ENCODE data around the gene CEP97.
"Not testable (repeated sequence)": the region's sequence is repeated elsewhere in the genome, so short reads cannot be mapped to it uniquely, and the experiment has no call there.

Gene CEP97

DNA sequence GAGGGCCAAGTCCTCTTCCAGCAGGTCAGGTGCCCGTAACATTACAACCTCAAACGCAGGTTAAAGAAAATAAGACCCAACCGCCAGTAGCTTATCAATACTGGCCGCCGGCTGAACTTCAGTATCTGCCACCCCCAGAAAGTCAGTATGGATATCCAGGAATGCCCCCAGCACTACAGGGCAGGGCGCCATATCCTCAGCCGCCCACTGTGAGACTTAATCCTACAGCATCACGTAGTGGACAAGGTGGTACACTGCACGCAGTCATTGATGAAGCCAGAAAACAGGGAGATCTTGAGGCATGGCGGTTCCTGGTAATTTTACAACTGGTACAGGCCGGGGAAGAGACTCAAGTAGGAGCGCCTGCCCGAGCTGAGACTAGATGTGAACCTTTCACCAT, 30.9 kb upstream of the CEP97 start:
- H3K27ac Mint-ChIP-seq; H3K4me3 Mint-ChIP-seq; H3K9me3 Mint-ChIP-seq; H3K27me3 Mint-ChIP-seq; H3K36me3 Mint-ChIP-seq (ENCODE audit: low read depth): not testable (repeated sequence)
- H3K4me1 Mint-ChIP-seq (ENCODE audit: low read depth): peaks cover 13% of the 10 kb centered on the region

DNA sequence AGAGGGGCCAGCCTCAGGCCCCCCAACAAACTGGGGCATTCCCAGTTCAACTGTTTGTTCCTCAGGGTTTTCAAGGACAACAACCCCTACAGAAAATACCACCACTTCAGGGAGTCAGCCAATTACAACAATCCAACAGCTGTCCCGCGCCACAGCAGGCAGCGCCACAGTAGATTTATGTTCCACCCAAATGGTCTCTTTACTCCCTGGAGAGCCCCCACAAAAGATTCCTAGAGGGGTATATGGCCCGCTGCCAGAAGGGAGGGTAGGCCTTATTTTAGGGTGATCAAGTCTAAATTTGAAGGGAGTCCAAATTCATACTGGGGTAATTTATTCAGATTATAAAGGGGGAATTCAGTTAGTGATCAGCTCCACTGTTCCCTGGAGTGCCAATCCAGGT, 29.6 kb upstream of the CEP97 start:
- not testable (repeated sequence) for H3K27ac Mint-ChIP-seq; H3K36me3 Mint-ChIP-seq (ENCODE audit: low read depth); H3K9me3 Mint-ChIP-seq; H3K27me3 Mint-ChIP-seq; H3K4me3 Mint-ChIP-seq
- peaks cover 13% of the 10 kb centered on the region for H3K4me1 Mint-ChIP-seq (ENCODE audit: low read depth)

DNA sequence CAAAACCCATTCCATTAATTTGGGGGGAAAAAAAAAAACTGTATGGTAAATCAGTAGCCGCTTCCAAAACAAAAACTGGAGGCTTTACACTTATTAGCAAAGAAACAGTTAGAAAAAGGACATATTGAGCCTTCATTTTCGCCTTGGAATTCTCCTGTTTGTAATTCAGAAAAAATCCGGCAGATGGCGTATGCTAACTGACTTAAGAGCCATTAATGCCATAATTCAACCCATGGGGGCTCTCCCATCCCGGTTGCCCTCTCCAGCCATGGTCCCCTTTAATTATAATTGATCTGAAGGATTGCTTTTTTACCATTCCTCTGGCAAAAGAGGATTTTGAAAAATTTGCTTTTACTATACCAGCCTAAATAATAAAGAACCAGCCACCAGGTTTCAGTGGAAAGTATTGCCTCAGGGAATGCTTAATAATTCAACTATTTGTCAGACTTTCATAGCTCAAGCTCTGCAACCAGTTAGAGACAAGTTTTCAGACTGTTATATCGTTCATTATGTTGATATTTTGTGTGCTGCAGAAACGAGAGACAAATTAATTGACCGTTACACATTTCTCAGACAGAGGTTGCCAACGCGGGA, 28.5 kb upstream of the CEP97 start:
- Mint-ChIP-seq H3K27me3 (no peaks in the 10 kb centered on the region), H3K4me1 (ENCODE audit: low read depth) (peaks cover 8% of the 10 kb centered on the region), H3K9me3 (no peaks in the 10 kb centered on the region), H3K4me3 (no peak overlapping the region), H3K27ac (no peak overlapping the region), H3K36me3 (ENCODE audit: low read depth) (no peaks in the 10 kb centered on the region)

- Mint-ChIP-seq H3K9me3 (no peaks in the 10 kb centered on the region), H3K36me3 (ENCODE audit: low read depth) (no peaks in the 10 kb centered on the region), H3K27me3 (no peaks in the 10 kb centered on the region), H3K27ac (no peak overlapping the region), H3K4me1 (ENCODE audit: low read depth) (no peaks in the 10 kb centered on the region), H3K4me3 (no peak overlapping the region)
These were observed 22.4 kb upstream of the CEP97 start for GRCh38 chr3:101701696-101702634.

- Mint-ChIP-seq H3K4me1 (ENCODE audit: low read depth) (no peaks in the 10 kb centered on the region), H3K36me3 (ENCODE audit: low read depth) (no peaks in the 10 kb centered on the region), H3K4me3 (no peak overlapping the region), H3K27me3 (no peaks in the 10 kb centered on the region), H3K9me3 (no peaks in the 10 kb centered on the region), H3K27ac (no peak overlapping the region)
These were observed 21.7 kb upstream of the CEP97 start for GRCh38 chr3:101702726-101703125.

DNA sequence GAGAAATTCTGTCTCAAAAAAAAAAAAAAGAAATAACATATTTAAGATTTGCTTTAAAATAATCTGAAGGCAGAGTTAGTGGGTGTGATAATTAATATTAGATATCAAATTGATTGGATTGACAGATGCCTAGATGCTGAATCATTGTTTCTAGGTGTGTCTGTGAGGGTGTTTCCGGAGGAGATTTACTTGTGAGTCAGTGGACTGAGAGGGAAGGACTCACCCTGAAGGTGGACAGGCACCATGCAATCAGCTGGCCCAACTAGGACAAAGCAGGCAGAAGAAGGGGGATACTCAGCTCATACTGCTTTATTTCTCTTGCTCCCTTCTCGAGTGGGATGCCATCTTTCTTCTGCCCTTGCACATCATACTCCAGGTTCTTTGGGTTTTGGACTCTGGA, 21.2 kb upstream of the CEP97 start:
- Mint-ChIP-seq H3K4me1 (ENCODE audit: low read depth) (no peaks in the 10 kb centered on the region), H3K4me3 (no peak overlapping the region), H3K27me3 (no peaks in the 10 kb centered on the region), H3K27ac (no peak overlapping the region), H3K36me3 (ENCODE audit: low read depth) (no peaks in the 10 kb centered on the region), H3K9me3 (no peaks in the 10 kb centered on the region)

DNA sequence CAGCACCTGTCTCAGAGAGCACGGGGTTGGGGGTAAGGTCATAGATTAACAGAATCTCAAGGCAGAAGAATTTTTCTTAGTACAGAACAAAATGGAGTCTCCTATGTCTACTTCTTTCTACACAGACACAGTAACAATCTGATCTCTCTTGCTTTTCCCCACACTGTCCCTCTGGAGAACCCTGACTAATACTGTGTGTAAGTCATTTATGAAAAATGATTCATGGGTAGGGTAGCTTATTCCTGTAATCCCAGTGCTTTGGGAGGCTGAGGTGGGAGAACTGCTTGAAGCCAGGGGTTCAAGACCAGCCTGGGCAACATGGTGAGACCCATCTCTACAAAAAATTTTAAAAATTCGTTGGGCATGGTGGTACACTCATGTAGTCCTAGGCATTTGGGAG, 19.8 kb upstream of the CEP97 start:
- H3K4me3 Mint-ChIP-seq; H3K27ac Mint-ChIP-seq; H3K36me3 Mint-ChIP-seq (ENCODE audit: low read depth); H3K27me3 Mint-ChIP-seq; H3K4me1 Mint-ChIP-seq (ENCODE audit: low read depth); H3K9me3 Mint-ChIP-seq: not testable (repeated sequence)

DNA sequence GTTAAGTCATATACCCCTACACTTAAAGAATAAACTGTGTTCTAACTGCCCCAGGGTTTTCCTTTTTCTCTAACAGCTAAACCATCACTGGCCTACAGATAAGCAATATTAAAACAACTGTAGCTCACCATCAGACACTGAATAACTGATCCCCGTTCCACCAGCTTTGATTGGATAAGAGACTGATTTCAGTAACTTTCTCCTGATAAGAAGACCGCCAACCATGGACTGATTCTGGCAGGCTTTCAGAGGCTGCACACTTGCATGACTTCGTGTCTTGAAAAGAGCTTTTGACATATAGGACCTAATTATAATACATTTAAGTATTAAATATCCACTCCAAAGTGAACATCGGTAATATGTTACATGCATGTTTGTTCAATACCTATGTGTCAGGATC, 15.3 kb upstream of the CEP97 start:
- no peaks in the 10 kb centered on the region for H3K36me3 Mint-ChIP-seq (ENCODE audit: low read depth)
- no peak overlapping the region for H3K27ac Mint-ChIP-seq
- H3K4me3 Mint-ChIP-seq: no peak overlapping the region
- no peaks in the 10 kb centered on the region for H3K9me3 Mint-ChIP-seq
- H3K4me1 Mint-ChIP-seq (ENCODE audit: low read depth): no peaks in the 10 kb centered on the region
- H3K27me3 Mint-ChIP-seq: no peaks in the 10 kb centered on the region

DNA sequence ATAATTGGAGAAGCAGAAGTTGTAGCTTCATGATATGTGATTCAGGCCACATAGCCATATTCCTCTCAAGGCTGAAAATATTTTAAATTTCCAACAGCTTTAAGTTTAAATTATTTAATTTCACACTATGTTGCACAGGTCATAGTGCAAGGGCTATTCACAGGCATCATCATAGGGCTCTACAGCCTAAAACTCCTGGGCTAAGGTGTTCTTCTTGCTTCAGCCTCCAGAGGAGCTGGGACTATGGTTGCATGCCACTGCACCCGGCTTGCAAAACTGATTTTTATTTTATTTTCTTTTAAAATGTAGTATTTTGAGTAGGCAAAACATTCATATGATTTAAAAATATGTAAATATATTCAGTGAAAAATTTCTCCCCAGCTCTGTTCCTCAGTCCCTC, 6.0 kb upstream of the CEP97 start:
- Mint-ChIP-seq H3K4me3 (no peak overlapping the region), H3K27ac (no peak overlapping the region)

DNA sequence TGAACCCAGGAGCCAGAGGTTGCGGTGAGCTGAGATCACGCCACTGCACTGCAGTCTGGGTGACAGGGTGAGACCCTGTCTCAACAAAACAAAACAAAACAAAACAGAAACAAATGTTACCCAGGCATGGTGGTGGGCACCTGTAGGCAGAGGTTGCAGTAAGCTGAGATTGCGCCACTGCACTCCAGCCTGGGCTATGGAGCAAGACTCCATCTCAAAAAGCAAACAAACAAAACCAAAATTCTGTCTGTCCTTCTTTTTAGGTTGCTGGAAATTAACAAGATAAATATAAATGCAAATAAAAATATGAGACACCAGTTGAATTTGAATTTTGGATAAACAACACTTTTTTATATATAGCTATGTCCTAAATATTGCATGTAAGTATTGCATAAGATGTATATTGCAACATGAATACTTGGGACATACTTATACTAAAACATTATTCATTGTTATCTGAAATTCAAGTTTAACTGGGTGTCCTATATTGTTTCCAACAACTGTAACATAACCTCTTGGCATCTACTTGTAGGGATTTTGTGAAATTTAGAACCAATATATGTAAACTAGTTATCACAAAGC, 4.7 kb upstream of the CEP97 start:
- H3K9me3 Mint-ChIP-seq: no peaks in the 10 kb centered on the region
- no peaks in the 10 kb centered on the region for H3K36me3 Mint-ChIP-seq (ENCODE audit: low read depth)
- H3K27ac Mint-ChIP-seq: no peak overlapping the region
- peaks cover 38% of the 10 kb centered on the region for H3K4me1 Mint-ChIP-seq (ENCODE audit: low read depth)
- H3K27me3 Mint-ChIP-seq: no peaks in the 10 kb centered on the region
- H3K4me3 Mint-ChIP-seq: no peak overlapping the region

More for the DNA sequence above, 6.0 kb upstream of the CEP97 start:
- Mint-ChIP-seq H3K9me3 (no peaks in the 10 kb centered on the region), H3K4me1 (ENCODE audit: low read depth) (peaks cover 29% of the 10 kb centered on the region), H3K36me3 (ENCODE audit: low read depth) (no peaks in the 10 kb centered on the region), H3K27me3 (no peaks in the 10 kb centered on the region)

DNA sequence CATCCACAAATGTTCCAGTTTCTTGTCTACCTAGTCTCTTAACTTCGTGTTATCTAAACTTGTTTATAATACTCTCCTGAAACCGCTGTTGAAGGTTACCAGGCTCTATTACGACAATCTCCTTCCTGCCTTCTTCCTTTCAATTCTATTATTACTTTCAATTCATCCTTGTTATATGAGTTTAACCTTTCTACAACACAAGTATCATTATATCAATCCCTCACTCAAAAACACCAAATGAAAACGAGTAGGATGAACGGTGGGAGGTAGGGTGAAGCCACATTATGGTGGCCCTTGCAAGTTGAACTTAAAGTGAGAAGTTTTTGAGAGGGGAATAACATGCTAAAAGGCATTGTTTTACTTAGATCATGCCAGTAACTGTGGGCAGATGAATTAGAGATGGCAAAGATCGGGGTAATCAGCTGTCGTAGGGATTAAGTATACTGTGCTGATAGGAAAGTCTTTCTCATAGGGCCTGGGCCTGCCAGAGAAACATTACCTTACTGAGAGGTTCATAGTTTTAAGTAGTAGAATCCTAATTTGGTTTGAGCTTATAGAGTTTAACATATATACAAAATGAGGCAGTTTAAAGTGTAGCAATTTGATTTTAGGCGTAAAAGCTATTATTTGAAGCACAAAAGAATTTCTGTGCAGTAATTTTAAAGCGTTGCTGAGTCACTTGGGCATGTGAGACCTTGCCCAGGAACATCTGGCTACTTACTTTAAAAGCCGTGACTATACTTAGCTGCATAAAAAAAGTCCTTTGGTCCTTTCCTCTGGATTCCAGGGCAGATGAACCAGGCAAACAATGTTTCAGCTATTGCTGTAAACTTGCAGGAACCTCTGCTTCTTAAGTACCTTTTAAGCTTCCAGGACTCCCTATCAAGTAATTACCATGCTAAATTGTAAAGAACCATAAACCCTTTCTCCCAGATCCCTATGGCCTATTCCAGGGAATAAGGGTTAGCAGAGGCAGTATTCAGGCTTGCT, 3.3 kb upstream of the CEP97 start:
- Mint-ChIP-seq H3K27ac (peak overlapping the region; percentile 70), H3K4me1 (ENCODE audit: low read depth) (peaks cover 47% of the 10 kb centered on the region), H3K4me3 (peak overlapping the region; percentile 32), H3K36me3 (ENCODE audit: low read depth) (no peaks in the 10 kb centered on the region), H3K9me3 (no peaks in the 10 kb centered on the region), H3K27me3 (no peaks in the 10 kb centered on the region)

- Mint-ChIP-seq H3K27me3 (no peaks in the 10 kb centered on the region), H3K4me3 (peak overlapping the region; percentile 24), H3K27ac (peak overlapping the region; percentile 70), H3K4me1 (ENCODE audit: low read depth) (peaks cover 57% of the 10 kb centered on the region), H3K36me3 (ENCODE audit: low read depth) (peaks cover 11% of the 10 kb centered on the region), H3K9me3 (no peaks in the 10 kb centered on the region)
These were observed 1.8 kb upstream of the CEP97 start for GRCh38 chr3:101722394-101723173.

DNA sequence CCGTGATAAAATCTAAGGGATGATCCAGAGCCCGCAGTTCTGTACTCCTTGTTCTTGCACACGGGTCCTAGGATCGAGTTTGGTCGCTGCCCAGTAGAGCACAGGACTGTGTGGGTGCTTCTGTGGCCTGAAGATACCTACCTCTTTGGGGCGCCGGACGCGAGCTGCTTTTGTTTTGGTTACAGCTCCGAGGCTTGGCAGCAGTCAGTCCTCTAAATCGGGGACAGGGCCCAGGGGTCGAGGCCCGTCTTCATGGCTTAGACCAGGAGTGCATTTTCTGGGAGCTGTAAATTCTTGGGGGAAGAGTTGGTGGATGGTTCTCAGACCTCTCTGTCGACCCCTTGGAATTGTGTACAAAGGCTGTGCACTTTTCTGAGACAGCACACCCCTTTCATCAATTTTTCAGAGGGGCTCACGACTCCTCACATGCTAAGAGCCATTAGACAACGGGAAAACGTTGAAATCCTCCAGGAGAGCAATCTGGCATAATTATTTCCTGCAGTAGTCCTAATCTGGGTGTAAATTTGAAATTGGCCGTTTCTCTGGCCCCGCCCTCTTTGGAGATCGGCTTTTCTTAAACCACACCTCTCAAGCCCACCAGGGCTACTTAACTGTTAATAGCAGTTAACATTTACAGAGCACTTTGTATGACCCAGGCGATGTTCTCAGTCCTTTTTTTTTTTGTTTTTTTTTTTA, 928 bp downstream of the CEP97 start:
- Mint-ChIP-seq H3K9me3 (no peaks in the 10 kb centered on the region), H3K27me3 (no peaks in the 10 kb centered on the region), H3K4me1 (ENCODE audit: low read depth) (peaks cover 53% of the 10 kb centered on the region), H3K4me3 (peak overlapping the region; percentile 99), H3K36me3 (ENCODE audit: low read depth) (peaks cover 28% of the 10 kb centered on the region), H3K27ac (peak overlapping the region; percentile 97)
